HG02938 (cell line): ENCODE data around the gene PCDHB1.

ENCODE experiments used
- ATAC-seq: cut with Tn5 transposase; IDR thresholded peaks from one replicate; pipeline ENCODE4 v1.9.1; 2021; ENCODE audit warnings: mild to moderate bottlenecking, moderate library complexity; ENCODE audit not compliant: unreplicated experiment

The PCDHB1 gene

GRCh38 chr5:141050622-141051520, at the start of gene PCDHB1:
Gene PCDHB1, plus strand, starts transcription at chr5:141051374. Its CDS starts 97 bp downstream, at chr5:141051471.
- no peak for ATAC-seq

GRCh38 chr5:141001446-141001843, 49.7 kb upstream of the PCDHB1 start:
- ATAC-seq: no peak

GRCh38 chr5:141001844-141002604, 49.1 kb upstream of the PCDHB1 start:
- ATAC-seq: no peak

DNA sequence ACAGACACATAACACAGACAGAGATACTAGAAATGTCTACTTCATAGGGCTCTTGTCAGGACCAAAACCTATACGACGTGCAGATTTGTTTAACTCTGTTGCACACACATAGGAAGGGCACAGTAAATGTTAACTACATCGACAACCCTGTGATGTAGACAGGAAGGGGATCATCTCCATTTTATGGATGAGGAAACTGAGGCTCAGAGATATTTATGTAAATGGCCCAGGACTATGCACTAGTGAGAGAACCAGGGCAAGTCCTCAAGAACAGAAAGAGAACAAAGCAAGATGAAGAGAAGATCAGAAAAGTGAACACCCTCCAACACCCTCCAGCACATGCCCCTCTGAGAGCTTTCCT, 48.6 kb upstream of the PCDHB1 start:
- ATAC-seq: no peak

DNA sequence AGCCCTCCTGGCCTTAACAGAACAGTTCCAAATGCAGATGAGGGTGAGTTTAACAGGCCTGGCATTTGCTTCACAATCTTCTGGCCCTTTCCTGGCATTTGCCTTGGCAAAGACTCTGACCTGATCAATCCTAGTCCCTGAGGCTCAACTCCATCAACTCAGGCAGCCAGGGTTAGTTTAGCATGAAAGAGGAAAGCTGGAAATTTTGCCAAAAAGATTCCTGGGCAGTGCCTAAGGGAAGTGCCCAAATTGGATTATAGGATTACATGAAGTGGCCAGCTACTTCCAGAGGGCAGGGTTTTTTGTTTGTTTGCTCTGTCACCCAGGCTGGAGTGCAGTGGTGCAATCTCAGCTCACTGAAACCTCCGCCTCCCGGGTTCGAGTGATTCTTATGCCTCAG, 48.1 kb upstream of the PCDHB1 start:
- ATAC-seq: no peak

DNA sequence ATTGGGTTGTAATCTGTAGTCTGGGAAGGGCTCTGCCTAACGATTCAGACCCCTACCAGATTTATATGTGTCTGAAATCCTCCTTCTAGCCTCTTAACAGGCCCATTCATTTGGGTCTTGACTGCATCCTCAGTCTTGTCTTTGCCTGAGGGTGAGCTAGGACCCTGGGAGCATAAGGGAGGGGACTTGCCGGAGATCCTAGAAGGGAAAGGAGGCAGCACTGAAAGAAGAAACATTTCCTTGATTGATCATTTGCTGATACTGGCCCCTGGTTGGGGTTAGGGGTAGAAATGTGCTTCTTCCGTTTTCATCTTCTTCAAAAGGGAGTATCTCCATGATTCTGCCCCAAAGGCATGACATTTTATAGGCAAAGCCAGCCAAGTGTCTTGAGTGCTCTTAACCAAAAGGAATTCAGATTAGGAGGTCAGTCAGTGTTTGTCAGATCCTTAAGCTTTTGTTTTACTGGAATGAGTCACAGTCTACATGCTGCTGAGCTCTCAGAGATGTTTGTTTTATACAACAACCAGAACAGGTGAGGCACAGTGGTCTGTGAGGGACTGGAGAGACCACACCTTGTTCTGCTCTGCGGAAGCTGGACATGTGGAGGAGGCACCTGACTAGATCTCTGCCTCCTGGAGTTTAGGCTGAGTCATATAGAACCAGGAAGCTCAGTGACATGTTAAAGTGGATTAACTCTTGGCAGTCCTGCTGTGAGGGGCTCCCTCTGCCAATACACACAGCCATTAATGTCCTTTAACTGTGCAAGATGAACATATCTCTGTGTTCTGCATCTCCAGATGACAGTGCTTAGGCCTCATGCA, 47.2 kb upstream of the PCDHB1 start:
- no peak for ATAC-seq

GRCh38 chr5:141007791-141008190, 43.4 kb upstream of the PCDHB1 start:
- ATAC-seq: no peak

DNA sequence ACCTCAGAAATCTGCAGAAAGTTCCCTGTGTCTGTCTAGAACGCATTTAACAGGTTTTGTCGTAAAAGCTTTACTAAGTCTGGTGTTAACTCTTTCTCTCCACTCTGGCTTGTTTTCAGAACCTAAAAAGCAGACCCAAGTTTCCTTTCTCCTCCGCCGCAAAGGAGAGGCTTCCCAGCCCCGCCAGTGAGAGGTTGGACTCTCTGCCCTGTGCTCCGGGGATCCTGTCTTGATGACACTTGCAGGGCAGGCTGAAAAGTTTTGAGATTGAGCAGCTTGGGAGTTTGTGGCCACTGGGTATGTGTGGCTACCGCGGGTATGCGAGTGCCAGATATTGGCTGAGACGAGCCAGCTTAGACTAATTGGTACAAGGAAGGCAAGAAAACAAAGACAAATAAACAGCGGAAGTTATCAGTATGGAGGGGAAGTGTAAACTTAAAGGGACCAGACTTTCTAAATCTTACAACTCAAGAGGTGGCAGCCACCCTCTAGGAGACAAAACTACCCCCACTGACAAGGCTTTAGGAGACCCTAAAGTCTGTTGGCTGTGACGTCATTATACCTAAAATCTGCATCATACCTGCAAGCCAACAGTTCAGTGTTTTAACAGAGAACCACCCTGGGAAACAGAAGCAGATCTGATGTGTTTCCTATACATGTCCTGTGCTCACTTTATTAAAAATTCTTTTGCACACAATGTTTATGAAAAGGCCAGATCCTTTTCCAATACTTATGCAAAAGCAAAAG, 41.0 kb upstream of the PCDHB1 start:
- ATAC-seq: no peak

DNA sequence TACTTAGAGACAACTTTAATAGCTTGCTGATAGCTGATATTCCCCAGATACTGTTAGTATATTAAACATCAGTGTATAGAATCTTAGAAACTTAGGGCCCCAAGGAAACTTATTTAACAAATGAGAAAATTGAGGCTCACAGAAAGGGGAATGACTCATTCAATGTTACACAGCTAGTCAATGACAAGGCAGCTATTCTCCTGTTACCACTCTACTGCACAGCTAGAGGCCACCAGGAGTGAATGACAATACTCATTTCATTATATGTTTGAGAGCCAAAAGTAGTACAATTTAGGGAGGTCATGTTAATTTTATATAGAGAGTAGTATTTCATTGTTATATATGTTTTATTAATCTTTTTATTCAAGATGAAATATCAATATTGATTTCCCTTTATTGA, 33.2 kb upstream of the PCDHB1 start:
- ATAC-seq: no peak

- no peak for ATAC-seq
Measured at GRCh38 chr5:141022384-141022783, 28.8 kb upstream of the PCDHB1 start.

DNA sequence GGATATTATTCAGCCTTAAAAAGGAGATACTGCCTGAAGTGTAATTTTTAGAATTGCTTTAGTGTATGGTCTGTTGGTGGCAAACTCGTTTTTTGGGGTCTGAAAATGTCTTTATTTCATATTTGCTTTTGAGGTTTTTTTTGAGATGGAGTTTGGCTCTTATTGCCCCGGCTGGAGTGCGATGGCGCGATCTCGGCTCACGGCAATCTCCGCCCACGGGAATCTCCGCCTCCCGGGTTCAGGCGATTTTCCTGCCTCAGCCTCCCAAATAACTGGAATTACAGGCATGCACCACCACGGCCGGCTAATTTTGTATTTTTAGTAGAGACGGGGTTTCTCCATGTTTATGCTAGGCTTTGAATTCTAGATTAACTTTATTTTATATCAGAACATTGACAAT, 20.2 kb upstream of the PCDHB1 start:
- ATAC-seq: no peak

DNA sequence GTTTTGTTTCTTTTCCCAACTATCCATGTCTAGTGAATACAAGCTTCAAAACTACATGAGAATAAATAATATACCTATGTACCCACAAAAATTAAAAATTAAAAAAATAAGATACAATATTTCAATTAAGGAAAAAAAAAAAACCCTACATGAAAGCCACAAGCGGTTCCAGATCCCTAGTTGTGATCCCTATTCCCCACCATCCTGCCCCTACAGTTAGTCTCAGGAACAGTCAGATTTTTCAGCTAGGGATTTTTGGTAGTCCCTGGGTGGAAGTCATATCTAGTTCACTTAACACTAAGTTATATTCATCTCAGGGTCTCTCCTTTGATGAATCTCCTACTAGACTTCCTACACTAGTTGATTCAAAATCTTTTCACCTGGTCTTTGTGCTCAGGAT, 18.5 kb upstream of the PCDHB1 start:
- no peak for ATAC-seq

DNA sequence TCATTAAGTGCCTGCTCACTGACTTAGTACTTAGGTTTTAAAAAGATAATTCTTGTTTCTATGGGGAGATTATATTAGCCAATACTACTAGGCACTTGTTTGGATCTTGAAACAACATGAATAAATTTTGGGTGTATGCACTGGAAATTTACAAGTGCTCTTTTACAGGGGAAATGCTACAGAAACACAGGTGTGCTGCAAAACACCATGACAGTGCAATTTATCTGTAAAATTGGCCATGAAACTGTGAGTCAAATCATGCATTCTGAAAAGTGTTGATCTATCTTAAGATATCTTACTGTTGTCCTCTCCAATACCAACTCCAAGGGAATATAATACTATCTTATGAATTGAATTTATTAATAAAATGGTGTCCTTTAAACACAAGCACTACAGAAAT, 12.1 kb upstream of the PCDHB1 start:
- ATAC-seq: no peak

DNA sequence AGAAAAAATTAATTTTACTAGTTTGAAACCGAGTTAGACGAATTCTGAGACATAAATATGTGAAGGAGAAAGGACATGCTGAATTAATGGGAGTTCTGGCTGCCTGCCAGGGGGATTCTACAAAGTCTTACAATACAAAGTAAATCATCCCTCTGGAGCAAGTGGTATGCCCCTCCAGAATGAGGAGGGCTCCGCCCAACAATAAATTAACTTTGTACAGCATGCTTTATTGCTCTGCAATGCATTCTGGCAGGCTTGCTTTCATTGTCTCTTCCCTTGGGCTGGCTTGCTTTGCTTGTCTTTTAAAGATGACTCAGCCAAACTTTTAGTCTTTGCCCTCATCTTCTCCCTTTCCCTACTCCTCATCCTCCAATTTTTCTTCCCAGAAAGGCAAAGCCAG, 11.7 kb upstream of the PCDHB1 start:
- no peak for ATAC-seq

GRCh38 chr5:141040093-141040770, 10.9 kb upstream of the PCDHB1 start:
- ATAC-seq: no peak

- peak; percentile 92 for ATAC-seq
Measured at GRCh38 chr5:141040771-141041426, 10.3 kb upstream of the PCDHB1 start.

GRCh38 chr5:141041427-141041785, 9.8 kb upstream of the PCDHB1 start:
- ATAC-seq: no peak

DNA sequence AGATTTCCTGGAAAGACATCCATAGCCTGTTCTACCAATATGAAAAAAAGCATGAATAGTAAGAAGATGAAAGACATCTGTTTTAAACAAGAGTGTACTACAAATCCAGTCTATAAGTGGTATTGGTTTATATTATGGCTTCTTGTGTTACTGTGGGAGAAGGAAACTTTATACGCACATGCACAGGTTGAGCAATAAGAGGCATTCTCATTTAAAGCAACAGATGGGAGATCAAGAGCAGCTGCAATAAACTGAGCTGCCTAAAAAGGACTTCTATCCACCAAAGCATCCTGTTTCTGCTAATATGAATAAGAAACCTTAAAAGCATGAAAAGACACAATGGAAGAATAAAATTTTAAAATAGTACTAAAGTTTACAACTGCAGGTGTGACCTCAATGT, 8.6 kb upstream of the PCDHB1 start:
- ATAC-seq: no peak

DNA sequence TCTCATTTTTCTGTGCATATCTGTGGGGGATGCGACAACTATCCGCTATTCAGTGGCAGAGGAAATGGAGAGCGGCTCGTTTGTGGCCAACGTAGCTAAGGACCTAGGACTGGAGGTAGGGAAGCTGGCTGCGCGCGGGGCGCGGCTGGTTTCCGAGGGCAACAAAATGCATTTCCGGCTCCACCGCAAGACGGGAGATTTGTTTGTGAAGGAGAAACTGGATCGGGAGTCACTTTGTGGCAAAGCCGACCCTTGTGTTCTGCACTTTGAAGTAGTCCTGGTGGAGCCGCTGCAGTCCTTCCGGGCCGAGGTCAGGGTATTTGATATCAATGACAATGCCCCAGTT, 320 bp downstream of the PCDHB1 start:
- no peak for ATAC-seq

DNA sequence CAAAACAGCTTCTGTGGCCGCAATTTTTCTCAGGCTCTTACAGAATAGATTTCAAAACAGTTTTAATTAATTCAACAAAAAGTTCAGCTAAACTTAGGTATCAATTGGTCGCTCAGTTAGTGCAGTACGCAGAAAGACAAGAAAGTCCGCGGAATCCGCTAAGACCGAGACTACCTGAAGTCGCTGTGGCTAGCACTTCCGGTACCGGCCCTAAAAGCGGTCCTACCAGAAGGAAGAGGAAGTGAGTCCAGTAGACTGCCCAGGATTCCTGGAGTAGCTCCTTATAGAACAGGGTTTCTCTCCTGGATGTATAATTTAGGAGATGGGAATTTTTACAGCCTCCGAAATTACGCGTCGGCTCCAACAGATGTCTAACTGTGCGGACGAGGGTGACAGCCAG, 26.7 kb downstream of the PCDHB1 start:
- ATAC-seq: no peak
